OCI-LY3 (cell line): ENCODE measurements around the gene SGIP1.

Source experiments
- EZH2phosphoT487 ChIP-seq: fragments of 200-600 bp; shearing (Covaris generic); IDR thresholded peaks from 2 replicates; pipeline ENCODE4 v1.6.1; 2018; ENCODE audit warnings: antibody characterized with exemption, mixed run types, low read depth
- TF ChIP-seq, protein P1 (sequence below): fragments of 200-600, 300-600 bp; sonication (generic); IDR thresholded peaks from 2 replicates; pipeline ENCODE4 v1.5.1; 2014; ENCODE audit warnings: antibody characterized with exemption, low read length, low read depth

DNA sequence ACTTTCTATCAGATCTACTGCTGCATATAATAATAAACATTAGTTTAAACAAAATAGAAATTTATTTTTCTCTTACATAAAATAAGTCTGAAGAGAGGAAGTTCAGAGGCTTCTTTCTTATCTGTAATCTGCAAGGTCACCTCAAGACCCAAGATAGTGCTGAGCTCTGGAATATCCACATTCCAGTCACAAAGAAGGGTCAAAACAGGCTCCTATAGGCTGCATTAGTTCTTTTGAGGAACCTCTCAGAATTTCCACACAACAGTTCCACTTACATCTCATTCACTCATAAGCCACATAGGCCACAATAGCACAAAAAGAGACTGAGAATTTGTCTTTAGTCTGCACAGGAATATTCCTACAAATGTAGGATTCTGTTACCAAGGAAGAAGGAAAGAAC lies 233.7 kb downstream of the SGIP1 start:
- TF ChIP-seq, protein P1, sequence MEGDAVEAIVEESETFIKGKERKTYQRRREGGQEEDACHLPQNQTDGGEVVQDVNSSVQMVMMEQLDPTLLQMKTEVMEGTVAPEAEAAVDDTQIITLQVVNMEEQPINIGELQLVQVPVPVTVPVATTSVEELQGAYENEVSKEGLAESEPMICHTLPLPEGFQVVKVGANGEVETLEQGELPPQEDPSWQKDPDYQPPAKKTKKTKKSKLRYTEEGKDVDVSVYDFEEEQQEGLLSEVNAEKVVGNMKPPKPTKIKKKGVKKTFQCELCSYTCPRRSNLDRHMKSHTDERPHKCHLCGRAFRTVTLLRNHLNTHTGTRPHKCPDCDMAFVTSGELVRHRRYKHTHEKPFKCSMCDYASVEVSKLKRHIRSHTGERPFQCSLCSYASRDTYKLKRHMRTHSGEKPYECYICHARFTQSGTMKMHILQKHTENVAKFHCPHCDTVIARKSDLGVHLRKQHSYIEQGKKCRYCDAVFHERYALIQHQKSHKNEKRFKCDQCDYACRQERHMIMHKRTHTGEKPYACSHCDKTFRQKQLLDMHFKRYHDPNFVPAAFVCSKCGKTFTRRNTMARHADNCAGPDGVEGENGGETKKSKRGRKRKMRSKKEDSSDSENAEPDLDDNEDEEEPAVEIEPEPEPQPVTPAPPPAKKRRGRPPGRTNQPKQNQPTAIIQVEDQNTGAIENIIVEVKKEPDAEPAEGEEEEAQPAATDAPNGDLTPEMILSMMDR, result no peak
- no peak for TF ChIP-seq EZH2phosphoT487
